Measurements from ENCODE around the gene UBAC2.

The UBAC2 gene

DNA sequence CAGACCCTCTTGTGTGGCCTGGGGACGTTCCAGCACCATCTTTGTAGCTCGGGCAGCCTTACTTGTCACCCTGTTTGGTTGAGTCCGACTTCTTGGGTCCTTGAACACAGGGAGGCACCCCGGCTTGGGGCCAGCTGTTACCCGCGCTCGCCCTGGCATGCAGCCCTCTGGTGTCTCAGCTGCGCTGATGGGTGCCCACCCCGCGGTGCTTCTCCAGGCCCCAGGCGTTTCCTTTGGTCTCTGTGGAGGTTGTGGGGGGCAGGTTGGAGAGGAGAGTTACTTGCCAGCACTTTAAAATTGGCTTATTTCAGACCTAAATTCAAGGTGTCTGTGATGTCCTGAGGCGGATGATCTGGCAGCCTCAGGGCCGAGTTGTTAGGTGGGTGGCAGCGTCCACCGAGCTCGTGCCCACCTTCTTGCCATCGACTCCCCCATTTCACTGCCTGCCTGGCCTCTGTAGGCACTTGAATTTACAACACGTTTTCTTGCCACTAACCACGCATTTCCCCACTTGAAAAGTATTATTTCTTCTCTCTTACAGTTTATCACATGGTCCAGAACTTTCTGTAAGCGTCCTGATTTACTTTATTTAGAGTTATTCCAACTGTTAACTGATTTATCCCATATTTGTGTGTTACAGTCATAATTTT lies 16.9 kb downstream of the UBAC2 start:
- no peak for TF ChIP-seq TAF1 (IDR thresholded peaks at IDR 0.05; ENCODE audit: borderline replicate concordance, low read depth, low read length)
- TF ChIP-seq POLR2A (IDR thresholded peaks at IDR 0.05; ENCODE audit: low read depth, low read length): no peak
- no peak for TF ChIP-seq POLR2AphosphoS5 (IDR thresholded peaks at IDR 0.05; ENCODE audit: low read depth, low read length)
- FAIRE-seq: no peak
- DNase-seq (ENCODE audit: insufficient read length): no peak

DNA sequence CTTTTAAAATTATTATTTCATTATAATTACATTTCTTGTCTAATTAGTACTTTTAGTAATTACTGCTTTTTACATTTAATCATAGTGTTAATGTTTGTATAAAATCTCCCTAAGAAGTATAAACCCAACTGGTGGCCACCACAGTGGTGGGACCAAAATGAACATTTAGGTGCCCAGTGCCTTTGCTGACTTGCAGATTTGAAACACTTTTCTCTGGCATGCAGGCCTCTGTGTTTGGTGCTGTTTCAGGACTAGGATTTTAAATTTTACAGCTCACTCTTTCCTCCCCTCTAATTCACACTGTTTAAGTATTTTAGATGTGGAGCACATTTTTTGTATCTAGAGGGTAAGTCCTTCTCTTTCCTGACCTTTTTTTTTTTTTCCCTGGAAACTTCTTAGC lies 17.5 kb downstream of the UBAC2 start:
- no peak for FAIRE-seq
- DNase-seq (ENCODE audit: insufficient read length): no peak
- TF ChIP-seq TAF1 (IDR thresholded peaks at IDR 0.05; ENCODE audit: borderline replicate concordance, low read depth, low read length): no peak
- TF ChIP-seq POLR2AphosphoS5 (IDR thresholded peaks at IDR 0.05; ENCODE audit: low read depth, low read length): no peak
- no peak for TF ChIP-seq POLR2A (IDR thresholded peaks at IDR 0.05; ENCODE audit: low read depth, low read length)

DNA sequence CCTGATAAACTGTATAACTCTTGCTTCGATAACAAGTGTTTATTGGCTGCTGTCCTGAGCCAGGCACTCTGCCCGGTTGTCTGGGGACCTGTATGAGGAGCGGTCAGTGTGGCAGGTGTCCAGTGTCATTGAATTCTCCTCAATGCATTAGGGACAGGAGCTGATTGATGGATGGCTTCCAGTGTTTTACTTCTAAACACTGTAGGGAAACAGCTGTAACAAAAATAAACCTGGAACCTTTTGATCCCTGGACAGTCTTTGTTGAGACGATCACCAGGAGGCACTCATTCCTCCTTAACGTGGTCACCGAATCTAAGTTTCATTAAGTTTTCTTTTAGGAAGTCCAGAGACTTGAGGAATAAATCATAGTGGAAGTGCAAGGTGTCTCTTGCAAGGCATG lies 17.9 kb downstream of the UBAC2 start:
- no peak for TF ChIP-seq TAF1 (IDR thresholded peaks at IDR 0.05; ENCODE audit: borderline replicate concordance, low read depth, low read length)
- no peak for TF ChIP-seq POLR2AphosphoS5 (IDR thresholded peaks at IDR 0.05; ENCODE audit: low read depth, low read length)
- TF ChIP-seq POLR2A (IDR thresholded peaks at IDR 0.05; ENCODE audit: low read depth, low read length): no peak
- DNase-seq (ENCODE audit: insufficient read length) (no peak), FAIRE-seq (no peak)

DNA sequence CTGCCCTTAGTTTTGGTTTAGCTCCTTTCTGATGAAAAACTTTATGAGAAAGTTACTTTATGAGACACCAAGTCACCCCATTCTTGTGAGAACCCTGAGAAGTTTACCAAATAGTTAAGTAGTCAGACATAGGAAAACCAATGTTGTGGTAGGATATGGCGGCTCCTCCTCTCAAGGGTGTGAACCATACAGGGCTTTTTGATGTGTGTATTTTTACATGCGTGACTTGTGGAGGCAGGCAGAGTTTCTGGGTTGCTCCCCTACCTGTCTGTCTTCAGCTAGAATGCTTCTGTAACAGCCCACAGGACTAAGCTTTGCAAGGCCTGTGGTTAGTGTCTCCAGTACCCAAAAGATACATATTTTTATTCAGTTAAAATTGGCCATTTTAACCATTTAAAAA lies 18.3 kb downstream of the UBAC2 start:
- FAIRE-seq (no peak), DNase-seq (ENCODE audit: insufficient read length) (no peak)
- TF ChIP-seq POLR2A (IDR thresholded peaks at IDR 0.05; ENCODE audit: low read depth, low read length): no peak
- TF ChIP-seq POLR2AphosphoS5 (IDR thresholded peaks at IDR 0.05; ENCODE audit: low read depth, low read length): no peak
- TF ChIP-seq TAF1 (IDR thresholded peaks at IDR 0.05; ENCODE audit: borderline replicate concordance, low read depth, low read length): no peak

DNA sequence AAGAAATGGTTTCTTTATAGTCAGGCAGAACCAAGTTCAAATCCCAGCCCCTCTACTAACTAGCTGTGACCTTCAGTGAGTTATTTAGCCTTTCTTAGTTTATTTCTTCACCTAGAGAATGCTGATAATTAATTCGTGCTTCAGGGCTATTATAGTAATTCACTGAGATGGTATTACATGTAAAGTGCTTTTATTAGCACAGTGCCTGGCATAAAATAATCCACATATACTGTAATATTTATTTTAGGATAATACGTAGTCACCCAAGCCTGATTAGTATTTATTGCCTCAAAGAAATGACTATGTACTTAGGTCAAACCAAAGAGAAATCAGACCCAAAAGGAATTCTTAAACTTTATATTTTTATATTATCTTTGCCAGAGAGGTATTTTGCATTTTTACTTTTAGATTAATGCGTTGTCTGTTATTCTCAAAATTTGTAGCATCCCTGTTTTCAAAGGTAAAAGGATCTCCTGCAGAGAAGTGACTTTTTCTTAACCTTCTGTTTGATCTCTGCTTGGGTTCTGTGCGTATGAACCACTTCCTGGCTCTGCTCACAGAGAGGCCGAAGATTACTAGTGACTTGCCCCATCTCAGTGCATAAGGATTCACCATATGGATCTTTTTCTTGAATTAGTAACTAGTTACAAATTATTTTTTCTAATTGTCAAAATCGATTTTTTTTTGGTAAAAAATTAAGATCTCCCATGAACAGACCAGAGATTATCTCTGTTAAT lies 19.7 kb downstream of the UBAC2 start:
- TF ChIP-seq TAF1 (IDR thresholded peaks at IDR 0.05; ENCODE audit: borderline replicate concordance, low read depth, low read length) (no peak), POLR2AphosphoS5 (IDR thresholded peaks at IDR 0.05; ENCODE audit: low read depth, low read length) (no peak), POLR2A (IDR thresholded peaks at IDR 0.05; ENCODE audit: low read depth, low read length) (no peak)
- FAIRE-seq: no peak

DNA sequence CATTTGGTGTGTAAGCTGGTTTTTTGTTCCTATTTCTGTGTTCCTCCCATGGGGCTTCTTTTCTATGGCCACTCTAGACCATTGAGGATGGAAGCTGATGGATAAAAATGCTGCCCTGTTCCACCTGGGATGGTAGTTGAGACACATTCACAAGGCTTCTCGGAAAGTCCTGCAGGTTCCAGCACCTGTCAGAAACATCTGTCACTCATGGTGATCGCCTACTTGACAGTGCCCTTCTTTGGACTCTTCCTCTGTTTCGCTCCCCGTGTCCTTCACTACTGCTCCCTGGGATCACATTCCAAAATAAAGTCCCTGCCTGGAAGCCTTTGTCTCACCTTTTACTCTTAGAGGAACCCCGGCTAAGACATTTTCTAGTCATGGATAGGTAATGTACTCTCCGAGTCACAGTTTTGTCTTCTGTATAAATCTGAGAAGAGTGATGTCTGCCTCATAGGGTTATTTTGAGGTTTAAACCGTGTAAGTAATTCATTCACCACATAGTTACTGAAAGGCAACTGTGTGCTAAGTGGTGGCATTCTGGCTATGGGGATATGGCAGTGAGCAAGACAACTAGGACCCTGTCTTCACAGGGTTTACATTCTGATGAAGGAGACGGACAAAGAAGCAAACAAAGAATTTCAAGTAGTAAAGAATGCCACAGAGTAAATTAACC lies 21.0 kb downstream of the UBAC2 start:
- DNase-seq (ENCODE audit: insufficient read length): no peak
- TF ChIP-seq POLR2AphosphoS5 (IDR thresholded peaks at IDR 0.05; ENCODE audit: low read depth, low read length) (no peak), TAF1 (IDR thresholded peaks at IDR 0.05; ENCODE audit: borderline replicate concordance, low read depth, low read length) (no peak), POLR2A (IDR thresholded peaks at IDR 0.05; ENCODE audit: low read depth, low read length) (no peak)
- FAIRE-seq: no peak

More for the DNA sequence above, 19.7 kb downstream of the UBAC2 start:
- DNase-seq (ENCODE audit: insufficient read length): no peak

- TF ChIP-seq POLR2A (IDR thresholded peaks at IDR 0.05; ENCODE audit: low read depth, low read length): no peak
- DNase-seq (ENCODE audit: insufficient read length) (no peak), FAIRE-seq (no peak)
Observed at GRCh38 chr13:99223587-99223986, 22.9 kb downstream of the UBAC2 start.

DNA sequence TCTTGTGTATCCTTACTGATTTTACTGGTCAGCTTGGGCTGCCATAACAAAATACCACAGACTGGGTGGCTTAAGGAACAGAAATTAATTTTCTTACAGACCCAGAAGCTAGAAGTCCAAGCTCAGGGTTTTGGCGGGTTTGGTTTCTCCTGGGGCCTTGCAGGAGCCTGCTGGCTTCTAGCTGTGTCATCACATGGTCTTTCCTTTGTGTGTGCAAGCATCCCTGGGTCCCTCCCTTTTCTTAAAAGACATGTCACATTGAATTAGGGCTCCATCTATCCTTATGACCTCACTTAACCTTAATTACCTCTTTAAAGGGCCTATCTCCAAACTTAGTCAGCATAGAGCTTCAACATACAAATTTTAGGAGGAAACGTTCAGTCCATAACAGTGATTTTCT lies 23.4 kb downstream of the UBAC2 start:
- TF ChIP-seq POLR2AphosphoS5 (IDR thresholded peaks at IDR 0.05; ENCODE audit: low read depth, low read length): no peak
- no peak for TF ChIP-seq TAF1 (IDR thresholded peaks at IDR 0.05; ENCODE audit: borderline replicate concordance, low read depth, low read length)
- no peak for TF ChIP-seq POLR2A (IDR thresholded peaks at IDR 0.05; ENCODE audit: low read depth, low read length)
- FAIRE-seq (no peak), DNase-seq (ENCODE audit: insufficient read length) (no peak)

DNA sequence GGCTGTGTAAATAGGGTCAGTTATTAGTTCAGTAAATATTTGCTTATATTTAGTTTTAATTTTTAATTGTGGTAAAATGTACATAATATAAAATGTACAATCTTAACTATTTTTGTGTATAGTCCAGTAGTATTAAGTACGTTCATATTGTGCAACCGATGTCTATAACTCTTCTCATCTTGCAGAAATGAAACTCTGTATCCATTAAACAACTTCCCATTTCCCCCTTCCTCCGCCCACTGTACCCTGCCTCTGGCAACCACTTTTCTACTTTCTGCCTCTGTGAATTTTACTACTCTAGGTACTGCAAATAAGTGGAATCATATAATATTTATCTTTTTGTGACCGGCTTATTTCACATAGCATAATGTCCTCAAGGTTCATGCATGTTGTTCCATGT lies 24.4 kb downstream of the UBAC2 start:
- no peak for TF ChIP-seq POLR2A (IDR thresholded peaks at IDR 0.05; ENCODE audit: low read depth, low read length)
- no peak for TF ChIP-seq TAF1 (IDR thresholded peaks at IDR 0.05; ENCODE audit: borderline replicate concordance, low read depth, low read length)
- no peak for TF ChIP-seq POLR2AphosphoS5 (IDR thresholded peaks at IDR 0.05; ENCODE audit: low read depth, low read length)
- DNase-seq (ENCODE audit: insufficient read length): no peak
- no peak for FAIRE-seq

GRCh38 chr13:99226513-99226912 lies 25.9 kb downstream of the UBAC2 start:
- no peak for DNase-seq (ENCODE audit: insufficient read length)
- no peak for FAIRE-seq
- no peak for TF ChIP-seq TAF1 (IDR thresholded peaks at IDR 0.05; ENCODE audit: borderline replicate concordance, low read depth, low read length)
- no peak for TF ChIP-seq POLR2A (IDR thresholded peaks at IDR 0.05; ENCODE audit: low read depth, low read length)
- TF ChIP-seq POLR2AphosphoS5 (IDR thresholded peaks at IDR 0.05; ENCODE audit: low read depth, low read length): no peak

- FAIRE-seq: no peak
- no peak for DNase-seq (ENCODE audit: insufficient read length)
- TF ChIP-seq POLR2AphosphoS5 (IDR thresholded peaks at IDR 0.05; ENCODE audit: low read depth, low read length): no peak
- no peak for TF ChIP-seq POLR2A (IDR thresholded peaks at IDR 0.05; ENCODE audit: low read depth, low read length)
- TF ChIP-seq TAF1 (IDR thresholded peaks at IDR 0.05; ENCODE audit: borderline replicate concordance, low read depth, low read length): no peak
Observed at GRCh38 chr13:99227331-99227900, 26.8 kb downstream of the UBAC2 start.
